ENCODE data around the gene NRBP1. TPM values are rescaled to one million over a fixed set of nuclear protein-coding genes. Genes with fewer than 3 reads are reported as not detected.

The NRBP1 gene
- total RNA-seq, 2 donors from 2014 or later: 69.6 to 87.7 TPM

GRCh38 chr2:27448381-27448780, 19.9 kb downstream of the NRBP1 start:
- Histone ChIP-seq H3K27ac (no peak overlapping the region), H3K36me3 (no peaks in the 10 kb centered on the region), H3K9me3 (no peaks in the 10 kb centered on the region), H3K4me3 (no peak overlapping the region), H3K9ac (ENCODE audit: low read depth in 2 of 2, low read length in 2 of 2) (no peak overlapping the region), H3K4me1 (no peaks in the 10 kb centered on the region), H3K27me3 (no peaks in the 10 kb centered on the region)
- DNase-seq: no peak
- TF ChIP-seq, protein P1, sequence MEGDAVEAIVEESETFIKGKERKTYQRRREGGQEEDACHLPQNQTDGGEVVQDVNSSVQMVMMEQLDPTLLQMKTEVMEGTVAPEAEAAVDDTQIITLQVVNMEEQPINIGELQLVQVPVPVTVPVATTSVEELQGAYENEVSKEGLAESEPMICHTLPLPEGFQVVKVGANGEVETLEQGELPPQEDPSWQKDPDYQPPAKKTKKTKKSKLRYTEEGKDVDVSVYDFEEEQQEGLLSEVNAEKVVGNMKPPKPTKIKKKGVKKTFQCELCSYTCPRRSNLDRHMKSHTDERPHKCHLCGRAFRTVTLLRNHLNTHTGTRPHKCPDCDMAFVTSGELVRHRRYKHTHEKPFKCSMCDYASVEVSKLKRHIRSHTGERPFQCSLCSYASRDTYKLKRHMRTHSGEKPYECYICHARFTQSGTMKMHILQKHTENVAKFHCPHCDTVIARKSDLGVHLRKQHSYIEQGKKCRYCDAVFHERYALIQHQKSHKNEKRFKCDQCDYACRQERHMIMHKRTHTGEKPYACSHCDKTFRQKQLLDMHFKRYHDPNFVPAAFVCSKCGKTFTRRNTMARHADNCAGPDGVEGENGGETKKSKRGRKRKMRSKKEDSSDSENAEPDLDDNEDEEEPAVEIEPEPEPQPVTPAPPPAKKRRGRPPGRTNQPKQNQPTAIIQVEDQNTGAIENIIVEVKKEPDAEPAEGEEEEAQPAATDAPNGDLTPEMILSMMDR (IDR thresholded peaks at IDR 0.05): no peak
- intact Hi-C loops (cut with DNase I): no loop called here

- Histone ChIP-seq H3K36me3 (no peaks in the 10 kb centered on the region), H3K9me3 (no peaks in the 10 kb centered on the region), H3K4me3 (no peak overlapping the region), H3K4me1 (no peaks in the 10 kb centered on the region), H3K27me3 (no peaks in the 10 kb centered on the region), H3K27ac (no peak overlapping the region), H3K9ac (ENCODE audit: low read depth in 2 of 2, low read length in 2 of 2) (no peak overlapping the region)
- intact Hi-C loops (cut with DNase I): no loop called here
- TF ChIP-seq, protein P1 (IDR thresholded peaks at IDR 0.05): no peak
- no peak for DNase-seq
These were observed 22.7 kb downstream of the NRBP1 start for GRCh38 chr2:27451095-27451494.

GRCh38 chr2:27453968-27454367, 25.5 kb downstream of the NRBP1 start:
- TF ChIP-seq, protein P1 (IDR thresholded peaks at IDR 0.05): no peak
- DNase-seq: no peak
- Histone ChIP-seq H3K9me3 (no peaks in the 10 kb centered on the region), H3K4me3 (no peak overlapping the region), H3K4me1 (no peaks in the 10 kb centered on the region), H3K36me3 (no peaks in the 10 kb centered on the region), H3K9ac (ENCODE audit: low read depth in 2 of 2, low read length in 2 of 2) (no peak overlapping the region), H3K27me3 (no peaks in the 10 kb centered on the region), H3K27ac (no peak overlapping the region)
- intact Hi-C loops (cut with DNase I): no loop called here

DNA sequence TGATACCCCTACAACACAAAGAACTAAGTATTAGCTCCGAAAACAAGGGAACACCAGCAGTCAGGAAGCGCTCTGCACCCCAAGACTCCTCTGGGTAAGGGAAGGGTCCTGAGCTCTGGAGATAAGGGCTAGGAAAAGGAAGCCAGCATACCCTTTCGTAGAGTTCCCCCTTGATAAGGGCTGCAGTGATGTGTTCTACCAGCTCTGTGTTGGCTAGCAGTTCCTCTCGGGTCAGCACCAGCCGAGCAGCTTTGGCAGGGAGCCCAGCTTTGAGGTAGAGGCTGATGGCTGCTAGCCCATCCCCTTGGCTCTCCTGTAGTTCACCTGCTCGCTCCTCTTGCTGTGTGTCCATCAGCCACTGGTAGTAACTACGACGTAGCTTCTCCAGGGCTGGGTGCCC, 32.7 kb downstream of the NRBP1 start:
- DNase-seq: no peak
- Histone ChIP-seq H3K27me3 (no peaks in the 10 kb centered on the region), H3K36me3 (no peaks in the 10 kb centered on the region), H3K4me3 (no peak overlapping the region), H3K9me3 (no peaks in the 10 kb centered on the region), H3K4me1 (no peaks in the 10 kb centered on the region), H3K27ac (no peak overlapping the region), H3K9ac (ENCODE audit: low read depth in 2 of 2, low read length in 2 of 2) (no peak overlapping the region)
- intact Hi-C loops (cut with DNase I): no loop called here
- TF ChIP-seq, protein P1 (IDR thresholded peaks at IDR 0.05): no peak

DNA sequence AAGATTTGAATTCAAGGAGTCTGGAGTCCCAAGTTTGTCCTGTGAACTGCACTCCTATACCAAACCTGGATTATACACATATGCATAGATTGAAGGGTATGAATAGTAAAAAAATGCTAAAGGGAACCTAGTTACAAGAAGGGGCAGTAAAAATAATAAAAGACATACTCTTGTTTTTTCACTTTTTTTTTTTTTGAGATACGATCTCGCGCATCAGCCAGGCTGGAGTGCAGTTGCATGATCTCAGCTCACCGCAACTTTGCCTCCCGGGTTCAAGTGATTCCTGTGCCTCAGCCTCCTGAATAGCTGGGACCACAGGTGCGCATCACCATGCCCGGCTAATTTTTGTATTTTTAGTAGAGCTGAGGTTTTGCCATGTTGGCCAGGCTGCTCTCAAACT, 36.0 kb downstream of the NRBP1 start:
- no peak overlapping the region for H3K9ac ChIP-seq (ENCODE audit: low read depth in 2 of 2, low read length in 2 of 2)
- no peaks in the 10 kb centered on the region for H3K36me3 ChIP-seq
- H3K27ac ChIP-seq: no peak overlapping the region
- no peak for DNase-seq
- TF ChIP-seq, protein P1 (IDR thresholded peaks at IDR 0.05): no peak
- H3K27me3 ChIP-seq: no peaks in the 10 kb centered on the region
- no peak overlapping the region for H3K4me3 ChIP-seq
- intact Hi-C loops (cut with DNase I): no loop called here
- no peaks in the 10 kb centered on the region for H3K9me3 ChIP-seq
- no peaks in the 10 kb centered on the region for H3K4me1 ChIP-seq

GRCh38 chr2:27471961-27472360, 43.5 kb downstream of the NRBP1 start:
- H3K36me3 ChIP-seq: no peaks in the 10 kb centered on the region
- no peaks in the 10 kb centered on the region for H3K4me1 ChIP-seq
- TF ChIP-seq, protein P1 (IDR thresholded peaks at IDR 0.05): no peak
- H3K4me3 ChIP-seq: no peak overlapping the region
- no peak overlapping the region for H3K27ac ChIP-seq
- H3K9ac ChIP-seq (ENCODE audit: low read depth in 2 of 2, low read length in 2 of 2): no peak overlapping the region
- intact Hi-C loops (cut with DNase I): no loop called here
- DNase-seq: no peak
- no peaks in the 10 kb centered on the region for H3K27me3 ChIP-seq
- H3K9me3 ChIP-seq: no peaks in the 10 kb centered on the region

All from colonic mucosa (tissue), 4 donors.